ENCODE results near the gene TSPEAR.
"Not testable (repeated sequence)": the region's sequence is repeated elsewhere in the genome, so short reads cannot be mapped to it uniquely, and the experiment has no call there.

TSPEAR gene

DNA sequence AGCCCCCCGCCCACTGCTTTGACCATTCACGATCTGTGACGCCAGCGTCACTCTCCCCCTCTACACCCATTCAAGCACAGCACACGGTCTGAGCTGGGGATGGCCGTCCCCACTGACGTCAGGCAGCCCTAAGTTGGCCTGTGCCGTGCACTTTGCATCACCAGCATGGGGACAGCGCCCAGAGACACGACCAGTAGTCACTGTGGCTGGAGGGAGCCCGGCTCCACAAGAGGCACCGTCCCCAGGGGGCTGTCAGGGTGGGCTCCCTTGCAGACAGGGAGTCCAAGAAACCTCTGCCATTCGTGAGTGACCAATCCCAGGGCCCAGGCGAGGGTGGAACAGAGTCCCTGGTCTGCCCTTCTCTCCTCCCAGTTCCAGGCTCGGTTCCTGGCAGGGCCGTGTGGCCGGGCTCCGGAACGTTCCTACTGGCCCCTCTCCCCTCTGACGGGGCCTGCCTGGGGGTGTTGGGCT is 97.2 kb downstream of the TSPEAR start:
- no peaks in the 10 kb centered on the region for H3K27me3 Mint-ChIP-seq
- no peak overlapping the region for H3K27ac Mint-ChIP-seq
- H3K9me3 Mint-ChIP-seq: peaks cover 13% of the 10 kb centered on the region
- peaks cover 8% of the 10 kb centered on the region for H3K36me3 Mint-ChIP-seq
- no peak overlapping the region for H3K4me3 Mint-ChIP-seq
- H3K4me1 Mint-ChIP-seq: peaks cover 45% of the 10 kb centered on the region

DNA sequence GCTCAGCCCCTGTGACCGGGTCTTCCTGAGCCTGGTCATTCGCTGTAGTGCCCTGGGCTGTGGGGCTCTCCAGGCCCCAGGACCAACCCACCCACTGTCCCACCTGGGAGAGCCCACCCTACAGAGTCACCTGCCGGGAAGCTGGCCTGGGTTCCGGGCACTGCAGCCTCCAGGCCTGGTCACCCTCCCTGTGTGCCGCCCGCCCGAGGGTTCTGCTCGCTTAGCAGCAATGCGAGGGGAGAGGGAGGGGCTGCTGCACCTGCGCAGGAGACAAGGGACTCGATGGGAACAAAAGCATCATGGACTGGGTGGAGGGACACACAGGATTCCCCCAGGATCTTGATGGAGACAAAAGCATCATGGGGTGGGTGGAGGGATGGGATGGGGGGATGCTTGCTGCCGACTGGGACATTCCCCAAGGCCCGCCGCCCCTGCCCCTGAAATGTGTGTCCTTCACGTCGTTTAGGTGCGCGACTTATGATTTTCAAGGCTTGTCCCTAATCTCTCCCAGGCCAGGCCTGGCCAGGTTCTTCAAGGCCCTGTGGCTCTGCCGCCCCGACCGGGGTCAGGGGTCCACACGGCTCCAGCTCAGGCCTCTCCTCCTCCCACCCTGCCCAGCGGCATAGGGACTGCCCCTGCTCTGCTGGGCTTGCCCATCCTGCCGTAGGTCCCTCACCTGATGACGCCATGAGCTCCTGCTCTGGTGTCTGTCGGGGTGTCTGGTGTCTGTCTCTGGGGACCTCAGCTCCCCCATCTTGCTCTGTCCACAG is 97.8 kb downstream of the TSPEAR start:
- Mint-ChIP-seq H3K36me3 (peaks cover 7% of the 10 kb centered on the region), H3K27ac (no peak overlapping the region), H3K9me3 (peaks cover 14% of the 10 kb centered on the region), H3K4me3 (no peak overlapping the region), H3K4me1 (peaks cover 39% of the 10 kb centered on the region), H3K27me3 (no peaks in the 10 kb centered on the region)

DNA sequence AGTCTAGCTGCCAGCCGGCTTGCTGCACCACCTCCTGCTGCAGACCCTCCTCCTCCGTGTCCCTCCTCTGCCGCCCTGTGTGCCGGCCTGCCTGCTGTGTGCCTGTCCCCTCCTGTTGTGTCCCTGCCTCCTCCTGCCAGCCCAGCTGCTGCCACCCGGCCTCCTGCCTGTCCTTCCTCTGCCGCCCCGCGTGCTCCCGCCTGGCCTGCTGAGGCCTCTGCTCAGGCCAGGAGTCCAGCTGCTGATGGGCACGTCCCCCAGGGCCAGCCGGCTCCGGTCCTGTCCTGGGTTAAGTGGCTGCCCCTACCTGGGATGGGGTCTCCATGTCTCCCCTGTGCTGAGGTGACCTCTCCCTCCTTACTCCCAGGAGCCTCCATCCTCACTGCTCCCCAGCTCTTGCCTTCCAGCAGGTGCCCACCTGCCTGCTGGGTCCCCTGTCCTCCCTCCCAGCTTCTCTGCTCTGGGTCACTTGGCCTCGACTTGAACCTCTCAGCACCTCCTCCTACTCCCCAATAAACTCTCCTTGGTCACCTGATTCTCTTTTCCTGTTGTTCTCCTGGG is 98.6 kb downstream of the TSPEAR start:
- Mint-ChIP-seq H3K4me1 (peaks cover 31% of the 10 kb centered on the region), H3K36me3 (peaks cover 7% of the 10 kb centered on the region), H3K4me3 (no peak overlapping the region), H3K27ac (no peak overlapping the region), H3K27me3 (no peaks in the 10 kb centered on the region), H3K9me3 (peaks cover 14% of the 10 kb centered on the region)

DNA sequence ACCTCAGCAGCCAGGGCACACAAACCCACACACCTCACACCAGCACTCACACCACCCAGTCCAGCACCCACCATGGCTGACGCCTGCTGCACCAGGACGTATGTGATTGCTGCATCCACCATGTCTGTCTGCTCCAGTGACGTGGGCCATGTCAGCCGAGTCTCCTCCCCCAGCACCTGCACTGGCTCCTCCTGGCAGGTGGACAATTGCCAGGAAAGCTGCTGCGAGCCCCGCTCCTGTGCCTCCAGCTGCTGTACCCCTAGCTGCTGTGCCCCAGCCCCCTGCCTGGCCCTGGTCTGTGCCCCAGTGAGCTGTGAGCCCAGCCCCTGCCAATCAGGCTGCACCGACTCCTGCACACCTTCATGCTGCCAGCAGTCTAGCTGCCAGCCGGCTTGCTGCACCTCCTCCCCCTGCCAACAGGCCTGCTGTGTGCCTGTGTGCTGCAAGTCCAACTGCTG is 99.3 kb downstream of the TSPEAR start, which contains the start of gene KRTAP10-8:
TSS of gene KRTAP10-8 (plus strand) at position 51 of the 458 bp plus-strand sequence. CDS start at position 73, 22 bp downstream.
- Mint-ChIP-seq H3K27ac (no peak within 1 kb of the TSS), H3K36me3 (peaks cover 7% of the 10 kb centered on the region)

DNA sequence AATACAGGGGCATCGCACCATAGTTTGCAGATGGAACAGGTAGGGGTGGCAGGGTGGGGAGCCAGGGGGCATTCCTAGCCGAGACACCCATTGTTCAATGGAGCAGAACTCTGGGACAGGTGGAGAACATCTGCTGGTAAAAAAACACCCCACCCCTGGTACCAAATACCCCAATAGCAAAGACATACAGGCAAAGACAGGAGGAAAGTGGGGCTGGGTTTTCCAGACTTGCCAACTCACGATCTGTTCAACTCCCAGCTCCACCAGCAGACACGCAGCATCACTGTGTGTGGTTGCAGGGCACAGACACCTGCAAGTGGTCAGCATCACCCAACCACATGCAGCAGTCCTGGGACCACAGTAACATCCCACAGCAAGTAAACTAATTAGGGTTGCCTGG is 99.8 kb downstream of the TSPEAR start:
- Mint-ChIP-seq H3K4me1 (peaks cover 19% of the 10 kb centered on the region), H3K9me3 (peaks cover 14% of the 10 kb centered on the region), H3K27ac (no peak overlapping the region), H3K36me3 (peaks cover 7% of the 10 kb centered on the region), H3K4me3 (no peak overlapping the region), H3K27me3 (no peaks in the 10 kb centered on the region)

More for the DNA sequence above, 99.3 kb downstream of the TSPEAR start, which contains the start of gene KRTAP10-8:
- Mint-ChIP-seq H3K27me3 (no peaks in the 10 kb centered on the region), H3K4me1 (peaks cover 24% of the 10 kb centered on the region), H3K4me3 (no peak within 1 kb of the TSS), H3K9me3 (peaks cover 14% of the 10 kb centered on the region)

DNA sequence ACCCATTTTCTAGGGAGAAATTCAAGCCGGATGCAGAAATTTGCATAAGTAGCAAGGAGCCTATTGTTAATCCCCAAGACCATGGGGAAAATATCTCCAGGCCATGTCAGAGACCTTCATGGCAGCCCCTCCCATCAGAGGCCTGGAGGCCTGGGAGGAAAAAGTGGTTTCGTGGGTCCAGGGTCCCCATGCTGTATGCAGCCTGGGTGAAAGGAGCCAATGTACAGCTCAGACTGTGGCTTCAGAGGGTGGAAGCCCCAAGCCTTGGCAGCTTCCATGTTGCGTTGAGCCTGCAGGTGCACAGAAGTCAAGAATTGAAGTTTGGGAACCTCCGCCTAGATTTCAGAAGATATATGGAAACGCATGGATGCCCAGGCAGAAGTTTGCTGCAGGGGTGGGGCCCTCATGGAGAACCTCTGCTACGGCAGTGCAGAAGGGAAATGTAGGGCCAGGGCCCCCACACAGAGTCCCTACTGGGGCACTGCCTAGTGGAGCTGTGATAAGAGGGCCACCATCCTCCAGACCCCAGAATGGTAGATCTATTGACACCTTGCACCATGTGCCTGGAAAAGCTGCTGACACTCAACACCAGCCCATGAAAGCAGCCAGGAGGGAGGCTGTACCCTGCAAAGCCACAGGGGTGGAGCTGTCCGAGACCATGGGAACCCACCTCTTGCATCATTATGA is 101.1 kb downstream of the TSPEAR start:
- H3K36me3 Mint-ChIP-seq, H3K4me3 Mint-ChIP-seq, H3K27me3 Mint-ChIP-seq, H3K4me1 Mint-ChIP-seq, H3K27ac Mint-ChIP-seq: not testable (repeated sequence)
- H3K9me3 Mint-ChIP-seq: peaks cover 14% of the 10 kb centered on the region

DNA sequence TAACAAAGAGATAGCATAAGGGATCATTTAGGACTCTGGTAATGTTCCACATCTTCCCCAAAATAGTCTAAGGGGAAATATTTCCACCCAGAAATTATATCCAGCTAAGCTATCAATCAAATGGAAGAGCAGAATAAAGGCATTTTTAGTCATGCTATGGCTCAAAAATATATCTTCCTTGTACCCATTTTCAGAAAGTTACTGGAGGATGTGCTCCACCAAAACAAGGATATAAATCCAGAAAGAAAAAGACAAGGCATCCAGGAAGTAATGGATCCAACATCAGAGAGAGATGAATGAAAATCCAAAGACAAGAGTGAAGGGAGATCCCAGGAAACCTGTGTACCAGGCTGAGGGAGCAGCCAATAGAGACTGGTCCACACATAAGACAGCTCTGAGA is 102.2 kb downstream of the TSPEAR start:
- peaks cover 5% of the 10 kb centered on the region for H3K4me1 Mint-ChIP-seq
- no peak overlapping the region for H3K27ac Mint-ChIP-seq
- H3K9me3 Mint-ChIP-seq: peaks cover 14% of the 10 kb centered on the region
- H3K27me3 Mint-ChIP-seq: no peaks in the 10 kb centered on the region
- no peak overlapping the region for H3K4me3 Mint-ChIP-seq
- H3K36me3 Mint-ChIP-seq: peaks cover 7% of the 10 kb centered on the region

DNA sequence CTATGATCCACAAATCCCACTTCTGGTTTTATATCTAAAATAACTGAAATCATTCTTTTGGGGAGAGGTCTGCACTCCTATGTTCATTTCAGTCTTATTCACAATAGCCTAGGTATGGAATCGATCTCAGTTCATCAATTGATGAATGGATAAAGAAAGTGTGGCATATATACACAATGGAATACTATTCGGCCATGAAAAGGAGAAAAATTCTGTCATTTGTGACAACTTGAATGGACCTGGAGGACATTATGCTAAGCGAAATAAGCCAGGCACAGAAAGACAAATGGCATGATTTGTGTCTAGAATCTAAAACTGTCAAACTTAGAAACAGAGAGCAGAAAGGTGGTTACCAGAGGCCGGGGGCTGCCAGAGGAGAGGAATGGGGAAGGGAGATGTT is 104.9 kb downstream of the TSPEAR start:
- Mint-ChIP-seq H3K27ac (no peak overlapping the region), H3K9me3 (peaks cover 14% of the 10 kb centered on the region), H3K4me3 (no peak overlapping the region), H3K4me1 (no peaks in the 10 kb centered on the region), H3K36me3 (peaks cover 7% of the 10 kb centered on the region), H3K27me3 (no peaks in the 10 kb centered on the region)

DNA sequence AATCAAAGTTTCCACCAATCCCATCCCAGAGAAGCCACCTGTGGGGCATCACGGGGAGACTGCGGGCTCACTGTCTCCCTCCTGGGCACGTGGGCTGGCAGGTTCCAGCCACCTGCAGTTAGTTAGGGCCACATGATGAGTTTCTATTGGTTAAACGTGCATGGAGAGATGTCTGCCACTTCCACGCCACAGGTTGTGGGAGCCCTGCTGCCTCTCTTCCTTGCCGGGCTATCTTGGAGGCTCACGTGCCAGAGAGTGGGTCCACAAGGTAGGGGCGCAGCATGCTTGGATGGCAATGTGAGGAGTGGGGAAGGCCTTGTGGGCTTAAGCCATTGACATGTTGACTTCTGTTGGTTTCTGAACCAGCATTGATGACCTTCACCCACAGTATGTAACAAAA is 107.5 kb downstream of the TSPEAR start:
- H3K4me3 Mint-ChIP-seq: no peak overlapping the region
- peaks cover 2% of the 10 kb centered on the region for H3K36me3 Mint-ChIP-seq
- H3K27me3 Mint-ChIP-seq: no peaks in the 10 kb centered on the region
- H3K27ac Mint-ChIP-seq: no peak overlapping the region
- no peaks in the 10 kb centered on the region for H3K4me1 Mint-ChIP-seq
- H3K9me3 Mint-ChIP-seq: peaks cover 3% of the 10 kb centered on the region

DNA sequence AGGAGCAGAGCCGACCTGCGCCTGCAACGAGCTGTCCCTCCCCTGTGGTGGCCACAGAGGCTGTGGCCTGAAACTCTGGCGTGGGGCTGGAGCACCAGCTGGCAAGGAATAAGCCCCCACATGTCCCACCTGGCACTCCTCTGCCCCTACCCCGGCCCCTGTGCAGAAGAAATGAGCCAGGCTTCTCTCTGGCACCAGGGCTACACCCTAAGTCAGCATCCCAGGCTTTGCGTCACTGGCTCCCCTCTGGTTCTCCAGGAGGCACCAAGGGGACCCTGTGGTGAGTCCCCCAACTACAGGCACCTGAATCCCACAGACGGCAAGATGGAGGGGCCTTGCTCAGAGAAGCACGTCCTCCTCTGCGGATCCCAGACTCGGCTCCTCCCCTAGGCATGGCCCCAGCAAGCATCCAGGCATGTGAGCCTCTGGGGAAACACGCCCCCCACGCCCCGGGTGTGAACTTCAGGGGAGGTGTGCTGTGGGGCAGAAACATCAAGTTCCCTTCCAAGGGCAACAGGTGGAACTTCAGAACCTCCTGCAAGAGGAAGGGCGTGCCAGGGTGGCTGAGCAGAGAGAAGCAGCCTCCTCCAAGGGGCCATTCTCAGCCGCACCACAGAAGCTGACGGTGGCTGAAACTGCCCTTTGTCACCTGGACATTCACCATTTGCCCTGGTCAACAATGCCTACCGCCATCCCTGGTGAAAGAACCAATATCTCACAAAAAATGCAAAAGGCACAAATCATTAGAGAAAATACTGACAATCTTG is 108.1 kb downstream of the TSPEAR start:
- Mint-ChIP-seq H3K4me1 (no peaks in the 10 kb centered on the region), H3K4me3 (no peak overlapping the region), H3K27me3 (no peaks in the 10 kb centered on the region)

DNA sequence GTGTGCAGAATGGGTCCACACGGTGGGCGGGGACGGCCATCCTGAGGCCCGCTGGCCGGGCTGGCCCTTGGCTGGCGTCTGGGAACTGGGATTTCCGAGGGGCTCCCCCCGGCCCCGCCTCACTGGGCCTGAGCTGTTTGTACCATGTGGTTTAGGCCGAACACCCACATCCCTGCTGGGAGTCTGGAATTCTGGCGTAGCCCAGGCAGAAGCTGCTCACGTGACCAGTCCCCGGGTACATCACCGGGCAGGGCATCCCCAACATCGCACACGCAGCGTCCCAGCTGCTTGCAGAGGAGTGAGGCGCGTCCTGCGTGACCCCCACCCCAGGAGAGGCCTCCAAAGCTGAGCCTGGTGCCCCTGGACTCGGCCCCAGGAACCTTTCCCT is 108.9 kb downstream of the TSPEAR start:
- H3K27me3 Mint-ChIP-seq: no peaks in the 10 kb centered on the region
- no peaks in the 10 kb centered on the region for H3K4me1 Mint-ChIP-seq
- H3K4me3 Mint-ChIP-seq: no peak overlapping the region
- no peak overlapping the region for H3K27ac Mint-ChIP-seq
- no peaks in the 10 kb centered on the region for H3K9me3 Mint-ChIP-seq
- peaks cover 1% of the 10 kb centered on the region for H3K36me3 Mint-ChIP-seq

More for the DNA sequence above, 108.1 kb downstream of the TSPEAR start:
- Mint-ChIP-seq H3K36me3 (peaks cover 1% of the 10 kb centered on the region), H3K9me3 (no peaks in the 10 kb centered on the region), H3K27ac (no peak overlapping the region)

DNA sequence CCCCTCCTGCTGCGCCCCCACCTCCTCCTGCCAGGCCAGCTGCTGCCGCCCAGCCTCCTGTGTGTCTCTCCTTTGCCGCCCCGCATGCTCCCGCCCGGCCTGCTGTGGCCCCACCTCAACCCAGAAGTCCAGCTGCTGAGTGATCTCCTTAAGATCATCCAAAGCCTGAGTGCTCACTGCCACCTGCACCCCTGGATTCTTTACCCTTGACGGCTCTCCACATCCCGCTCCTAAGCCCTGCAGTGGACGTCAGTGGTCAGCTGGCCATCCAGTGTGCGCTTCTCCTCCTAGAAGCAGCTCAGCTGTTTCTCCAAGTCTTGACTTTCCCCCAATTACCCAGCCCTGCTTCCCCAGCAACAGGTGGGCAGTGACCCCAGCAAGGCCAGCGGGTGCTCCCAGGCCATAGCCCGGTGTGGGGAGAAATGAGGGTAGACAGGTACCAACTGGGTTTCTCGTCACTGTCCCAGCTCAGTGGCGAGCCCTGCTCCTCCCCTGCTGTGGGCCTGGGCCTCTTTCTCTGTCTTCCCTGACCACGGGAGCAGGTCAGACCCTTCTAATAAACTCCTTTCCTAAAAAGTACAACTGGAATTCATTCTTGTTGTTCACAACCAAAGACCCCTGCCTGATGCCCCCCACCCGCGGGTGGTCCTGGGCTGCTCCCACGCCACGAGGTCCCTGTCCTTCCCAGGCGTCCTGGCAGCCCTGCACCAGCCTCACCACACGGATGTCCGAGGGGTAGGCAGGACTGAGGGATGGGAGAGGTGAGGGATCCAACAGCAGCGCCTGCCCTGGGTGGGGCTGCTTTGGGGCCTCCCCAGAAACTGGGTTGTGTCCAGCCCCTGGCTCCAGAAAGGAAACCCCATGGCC is 109.5 kb downstream of the TSPEAR start:
- H3K9me3 Mint-ChIP-seq: no peaks in the 10 kb centered on the region
- H3K27ac Mint-ChIP-seq: no peak overlapping the region
- no peak overlapping the region for H3K4me3 Mint-ChIP-seq
- H3K36me3 Mint-ChIP-seq: peaks cover 1% of the 10 kb centered on the region
- H3K4me1 Mint-ChIP-seq: no peaks in the 10 kb centered on the region
- no peaks in the 10 kb centered on the region for H3K27me3 Mint-ChIP-seq

DNA sequence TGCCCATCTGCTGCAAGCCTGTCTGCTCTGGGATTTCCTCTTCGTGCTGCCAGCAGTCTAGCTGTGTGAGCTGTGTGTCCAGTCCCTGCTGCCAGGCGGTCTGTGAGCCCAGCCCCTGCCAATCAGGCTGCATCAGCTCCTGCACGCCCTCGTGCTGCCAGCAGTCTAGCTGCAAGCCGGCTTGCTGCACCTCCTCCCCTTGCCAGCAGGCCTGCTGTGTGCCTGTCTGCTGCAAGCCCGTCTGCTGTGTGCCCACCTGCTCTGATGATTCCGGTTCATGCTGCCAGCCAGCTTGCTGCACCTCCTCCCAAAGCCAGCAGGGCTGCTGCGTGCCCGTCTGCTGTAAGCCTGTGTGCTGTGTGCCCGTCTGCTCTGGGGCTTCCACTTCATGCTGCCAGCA is 110.3 kb downstream of the TSPEAR start:
- not testable (repeated sequence) for H3K4me1 Mint-ChIP-seq, H3K36me3 Mint-ChIP-seq, H3K27me3 Mint-ChIP-seq, H3K4me3 Mint-ChIP-seq, H3K9me3 Mint-ChIP-seq, H3K27ac Mint-ChIP-seq

DNA sequence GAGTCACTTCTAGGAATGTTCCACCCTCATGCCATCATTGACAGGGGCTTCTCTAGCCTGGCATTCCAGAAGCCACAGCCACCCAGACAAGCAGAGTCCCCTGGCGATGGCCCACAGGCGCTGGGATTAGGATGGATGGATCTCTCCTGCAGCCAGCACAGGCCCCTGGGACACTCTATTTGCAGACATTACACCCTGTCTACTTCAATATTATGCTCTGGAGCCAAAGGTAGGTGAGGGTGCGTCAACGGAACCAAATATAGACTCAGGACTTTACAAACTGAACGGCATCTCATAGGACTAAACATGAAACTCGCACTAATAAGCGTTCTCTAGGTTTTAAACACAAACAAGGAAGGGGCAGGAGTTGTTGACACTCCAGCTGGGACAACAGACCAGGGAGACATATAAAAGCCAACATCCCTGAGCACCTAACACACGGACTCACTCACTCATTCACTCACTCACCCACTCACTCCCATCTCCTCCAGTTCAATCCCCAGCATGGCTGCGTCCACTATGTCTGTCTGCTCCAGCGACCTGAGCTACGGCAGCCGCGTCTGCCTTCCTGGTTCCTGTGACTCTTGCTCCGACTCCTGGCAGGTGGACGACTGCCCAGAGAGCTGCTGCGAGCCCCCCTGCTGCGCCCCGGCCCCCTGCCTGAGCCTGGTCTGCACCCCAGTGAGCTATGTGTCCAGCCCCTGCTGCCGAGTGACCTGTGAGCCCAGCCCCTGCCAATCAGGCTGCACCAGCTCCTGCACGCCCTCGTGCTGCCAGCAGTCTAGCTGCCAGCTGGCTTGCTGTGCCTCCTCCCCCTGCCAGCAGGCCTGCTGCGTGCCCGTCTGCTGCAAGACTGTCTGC is 111.0 kb downstream of the TSPEAR start, which contains the start of gene KRTAP10-7:
TSS of gene KRTAP10-7 (plus strand) at position 480 of the 861 bp plus-strand sequence. CDS start at position 505, 25 bp downstream.
- H3K27ac Mint-ChIP-seq, H3K4me1 Mint-ChIP-seq, H3K36me3 Mint-ChIP-seq, H3K4me3 Mint-ChIP-seq, H3K27me3 Mint-ChIP-seq, H3K9me3 Mint-ChIP-seq: not testable (repeated sequence)

Measured in activated naive CD4-positive, alpha-beta T cell treated with anti-CD3 and anti-CD28 coated beads, Interleukin-2, amount 50 U/mL, for 24 hours (primary cell).